HL-60/S4 treated with phorbol 12-myristate 13-acetate at 8.2 ng/mL for 4 days and 3 days (cell line): ENCODE measurements around the gene OR5AR1.
"Not testable (repeated sequence)": the region's sequence is repeated elsewhere in the genome, so short reads cannot be mapped to it uniquely, and the experiment has no call there.

Experiments
- in situ Hi-C: fragments of 300-500 bp; cut with MboI; formaldehyde crosslinking; loops from 2 replicates; pipeline ENCODE4 v1.15.0; 2022; ENCODE audit warnings: low sequenced_read_pairs

Gene OR5AR1

GRCh38 chr11:56663386-56663785 is at the start of gene OR5AR1:
OR5AR1 (plus strand) TSS chr11:56663686; CDS start chr11:56663686, 0 bp downstream.
- in situ Hi-C loops = no loop called here

GRCh38 chr11:56624661-56625110 is 38.8 kb upstream of the OR5AR1 start:
- in situ Hi-C loops = no loop called here

GRCh38 chr11:56625946-56626345 is 37.5 kb upstream of the OR5AR1 start:
- in situ Hi-C loops = no loop called here

- in situ Hi-C loops = no loop called here
These were observed 31.2 kb upstream of the OR5AR1 start for GRCh38 chr11:56632329-56632728.

GRCh38 chr11:56636861-56637260 is 26.6 kb upstream of the OR5AR1 start:
- in situ Hi-C loops = no loop called here

- in situ Hi-C loops = no loop called here
These were observed 26.0 kb upstream of the OR5AR1 start for GRCh38 chr11:56637500-56637899.

GRCh38 chr11:56642339-56642738 is 21.1 kb upstream of the OR5AR1 start, which contains the start of gene OR5AP2:
OR5AP2 (minus strand) TSS chr11:56642439; CDS start chr11:56642439, 0 bp downstream.
- in situ Hi-C loops = no loop called here

GRCh38 chr11:56659755-56660154 is 3.7 kb upstream of the OR5AR1 start:
- in situ Hi-C loops = no loop called here

- in situ Hi-C loops = no loop called here
These were observed 7.5 kb downstream of the OR5AR1 start for GRCh38 chr11:56670984-56671383.

- in situ Hi-C loops = no loop called here
These were observed 25.1 kb downstream of the OR5AR1 start for GRCh38 chr11:56688554-56689100.

GRCh38 chr11:56691179-56691578 is 27.7 kb downstream of the OR5AR1 start:
- in situ Hi-C loops = not testable (repeated sequence)

GRCh38 chr11:56693428-56693827 is 29.9 kb downstream of the OR5AR1 start:
- in situ Hi-C loops = no loop called here

GRCh38 chr11:56698795-56699194 is 35.3 kb downstream of the OR5AR1 start, which contains the start of gene OR9G1:
OR9G1 (plus strand) TSS chr11:56699095; CDS start chr11:56700388, 1,293 bp downstream.
- in situ Hi-C loops = no loop called here

GRCh38 chr11:56700242-56700913 is 36.9 kb downstream of the OR5AR1 start:
- in situ Hi-C loops = no loop called here

- in situ Hi-C loops = no loop called here
These were observed 37.5 kb downstream of the OR5AR1 start for GRCh38 chr11:56700914-56701485.

- in situ Hi-C loops = no loop called here
These were observed 42.4 kb downstream of the OR5AR1 start for GRCh38 chr11:56705784-56706396.

- in situ Hi-C loops = no loop called here
These were observed 43.0 kb downstream of the OR5AR1 start for GRCh38 chr11:56706486-56706885.

GRCh38 chr11:56714206-56714605 is 50.7 kb downstream of the OR5AR1 start:
- in situ Hi-C loops = no loop called here
